Fibroblast of the aortic adventitia (primary cell): ENCODE results near the gene DDX20. TPM values are rescaled to one million over a fixed set of nuclear protein-coding genes. Genes with fewer than 3 reads are reported as not detected.
"Not testable (repeated sequence)": the region's sequence is repeated elsewhere in the genome, so short reads cannot be mapped to it uniquely, and the experiment has no call there.

Source experiments
- DNase-seq: peaks from one replicate; pipeline ENCODE4 v3.0.0-alpha.2; 2010; ENCODE audit warnings: low read depth
- H3K4me3 ChIP-seq: 2 replicates; pipeline ENCODE4 v1.5.1; 2011; ENCODE audit warnings: low read depth, mild to moderate bottlenecking, control low read depth, low read length, moderate library complexity
- CTCF ChIP-seq: IDR thresholded peaks from 2 replicates; pipeline ENCODE4 v1.5.1; 2011; ENCODE audit warnings: mild to moderate bottlenecking, low read length, control low read depth, inconsistent platforms; ENCODE audit not compliant: insufficient read depth
- total RNA-seq: library from RNA; depleted of rRNA; stranded (reverse); fragments of >200 nt; gene quantifications from 2 replicates; pipeline ENCODE4 v1.2.3, GENCODE V29; 2012; ENCODE audit warnings: low replicate concordance

DDX20 gene
- total RNA-seq, 1 donor = 17.1 TPM

- TF ChIP-seq CTCF = no peak
- H3K4me3 ChIP-seq = no peak overlapping the region
- DNase-seq = no peak
Measured at GRCh38 chr1:111798580-111798979, 42.9 kb downstream of the DDX20 start.

GRCh38 chr1:111799722-111800121 is 44.0 kb downstream of the DDX20 start:
- H3K4me3 ChIP-seq, DNase-seq: not testable (repeated sequence)

DNA sequence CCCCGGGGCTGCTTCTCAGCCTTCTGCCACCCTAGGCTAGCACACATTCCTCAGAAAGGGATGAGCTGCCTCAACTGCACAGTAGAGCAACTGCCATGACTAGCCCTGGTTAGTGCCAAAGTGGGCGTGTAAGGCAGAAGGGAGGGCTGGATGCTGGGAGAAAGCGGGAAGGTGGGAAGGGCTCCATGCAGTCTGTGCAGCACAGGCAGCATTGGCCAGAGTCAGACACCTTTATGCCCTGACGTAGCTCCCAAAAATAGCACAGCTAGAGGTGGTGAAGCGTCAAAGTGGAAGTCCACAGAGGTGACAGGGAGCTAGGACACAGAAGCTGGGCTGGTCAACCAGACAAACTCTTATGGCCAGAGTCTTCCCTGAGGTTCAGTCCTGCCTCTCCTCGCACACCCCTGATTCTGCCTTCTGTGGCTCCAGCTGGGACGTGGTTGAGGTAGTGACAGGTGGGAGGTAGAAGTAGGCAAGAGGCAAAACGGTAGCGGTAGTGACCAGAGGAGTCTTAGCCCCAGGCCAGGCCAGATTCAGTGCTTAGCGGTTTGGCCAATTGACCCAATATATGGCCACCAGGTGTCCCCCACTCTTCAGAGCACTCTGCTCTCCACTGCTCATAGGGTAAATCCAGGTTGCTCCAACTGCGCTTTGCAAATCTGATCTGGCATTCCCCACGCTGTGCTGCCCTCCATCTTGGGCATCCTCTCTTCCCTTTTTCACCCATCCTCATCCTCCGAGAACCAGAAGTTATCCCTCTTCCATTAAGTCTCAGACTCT is 45.6 kb downstream of the DDX20 start:
- H3K4me3 ChIP-seq = no peak overlapping the region
- no peak for TF ChIP-seq CTCF
- no peak for DNase-seq

DNA sequence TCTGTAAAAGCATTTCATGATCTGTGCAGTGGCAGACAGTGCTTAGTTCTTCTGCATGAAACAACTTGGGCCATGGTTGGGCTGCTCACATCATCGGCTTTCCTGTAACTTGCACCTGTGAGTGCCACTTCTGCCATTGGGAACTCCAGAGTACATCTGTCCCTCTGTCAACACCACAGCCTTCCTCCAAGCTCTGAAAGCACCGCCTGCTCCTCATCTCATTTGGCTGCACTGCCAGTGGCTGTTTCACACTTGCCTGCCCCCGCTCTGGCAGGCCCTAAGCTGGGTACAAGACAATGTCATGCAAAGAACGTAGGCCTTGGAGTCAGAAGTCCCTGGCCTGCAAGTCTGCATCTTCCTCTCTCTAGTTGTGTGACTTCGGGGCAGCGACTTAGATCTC is 46.4 kb downstream of the DDX20 start:
- no peak overlapping the region for H3K4me3 ChIP-seq
- no peak for TF ChIP-seq CTCF
- DNase-seq = no peak

- no peak overlapping the region for H3K4me3 ChIP-seq
- DNase-seq = no peak
- TF ChIP-seq CTCF = no peak
Measured at GRCh38 chr1:111802984-111803383, 47.3 kb downstream of the DDX20 start.

GRCh38 chr1:111803951-111804350 is 48.2 kb downstream of the DDX20 start:
- H3K4me3 ChIP-seq = no peak overlapping the region
- no peak for TF ChIP-seq CTCF
- no peak for DNase-seq

DNA sequence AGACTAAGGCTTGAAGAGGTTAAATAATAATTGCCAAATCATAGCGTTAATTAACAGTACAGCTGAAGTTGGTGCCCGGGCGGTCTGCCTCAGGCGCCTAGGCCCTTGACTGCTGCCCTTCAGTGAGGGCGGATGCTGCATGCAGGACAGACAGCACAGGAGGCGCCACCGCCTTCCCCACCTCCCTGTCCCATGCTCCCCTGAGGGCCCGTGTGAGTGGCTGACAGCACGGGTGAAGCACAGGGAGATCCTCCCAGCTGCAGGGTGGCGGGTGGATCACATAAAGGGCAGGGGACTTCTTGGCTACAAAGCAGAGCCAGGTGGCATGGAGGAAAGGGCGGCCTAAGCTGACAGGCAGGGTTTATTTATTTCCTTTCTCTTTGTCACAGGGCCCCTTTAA is 49.1 kb downstream of the DDX20 start:
- DNase-seq = no peak
- no peak overlapping the region for H3K4me3 ChIP-seq

More for the DNA sequence above, 49.1 kb downstream of the DDX20 start:
- TF ChIP-seq CTCF = no peak
